Coronary artery (tissue), 2 donors: ENCODE measurements around the gene DNAAF5.

Experiments used
- DNase-seq: peaks from one replicate; pipeline ENCODE4 v3.0.0-alpha.2; 2017; ENCODE audit warnings: low spot score
- H3K27ac ChIP-seq, 2 donors: fragments of 200-600 bp; sonication (generic); one replicate each; pipeline ENCODE4 v1.5.1; 2016 to 2019
- H3K4me3 ChIP-seq: fragments of 200-600 bp; sonication (generic); 2 replicates; pipeline ENCODE4 v1.5.1; 2016; ENCODE audit warnings: mild to moderate bottlenecking, moderate library complexity
- TF ChIP-seq, protein P1 (sequence below): fragments of 200-600 bp; sonication (generic); IDR thresholded peaks from one replicate; pipeline ENCODE4 v1.5.1; 2019; ENCODE audit warnings: antibody characterized with exemption

Gene DNAAF5

GRCh38 chr7:729140-730000 is 2.9 kb downstream of the DNAAF5 start:
- H3K4me3 ChIP-seq, result no peak overlapping the region
- DNase-seq, result no peak
- TF ChIP-seq, protein P1, sequence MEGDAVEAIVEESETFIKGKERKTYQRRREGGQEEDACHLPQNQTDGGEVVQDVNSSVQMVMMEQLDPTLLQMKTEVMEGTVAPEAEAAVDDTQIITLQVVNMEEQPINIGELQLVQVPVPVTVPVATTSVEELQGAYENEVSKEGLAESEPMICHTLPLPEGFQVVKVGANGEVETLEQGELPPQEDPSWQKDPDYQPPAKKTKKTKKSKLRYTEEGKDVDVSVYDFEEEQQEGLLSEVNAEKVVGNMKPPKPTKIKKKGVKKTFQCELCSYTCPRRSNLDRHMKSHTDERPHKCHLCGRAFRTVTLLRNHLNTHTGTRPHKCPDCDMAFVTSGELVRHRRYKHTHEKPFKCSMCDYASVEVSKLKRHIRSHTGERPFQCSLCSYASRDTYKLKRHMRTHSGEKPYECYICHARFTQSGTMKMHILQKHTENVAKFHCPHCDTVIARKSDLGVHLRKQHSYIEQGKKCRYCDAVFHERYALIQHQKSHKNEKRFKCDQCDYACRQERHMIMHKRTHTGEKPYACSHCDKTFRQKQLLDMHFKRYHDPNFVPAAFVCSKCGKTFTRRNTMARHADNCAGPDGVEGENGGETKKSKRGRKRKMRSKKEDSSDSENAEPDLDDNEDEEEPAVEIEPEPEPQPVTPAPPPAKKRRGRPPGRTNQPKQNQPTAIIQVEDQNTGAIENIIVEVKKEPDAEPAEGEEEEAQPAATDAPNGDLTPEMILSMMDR, result no peak
- H3K27ac ChIP-seq, result no peak overlapping the region

DNA sequence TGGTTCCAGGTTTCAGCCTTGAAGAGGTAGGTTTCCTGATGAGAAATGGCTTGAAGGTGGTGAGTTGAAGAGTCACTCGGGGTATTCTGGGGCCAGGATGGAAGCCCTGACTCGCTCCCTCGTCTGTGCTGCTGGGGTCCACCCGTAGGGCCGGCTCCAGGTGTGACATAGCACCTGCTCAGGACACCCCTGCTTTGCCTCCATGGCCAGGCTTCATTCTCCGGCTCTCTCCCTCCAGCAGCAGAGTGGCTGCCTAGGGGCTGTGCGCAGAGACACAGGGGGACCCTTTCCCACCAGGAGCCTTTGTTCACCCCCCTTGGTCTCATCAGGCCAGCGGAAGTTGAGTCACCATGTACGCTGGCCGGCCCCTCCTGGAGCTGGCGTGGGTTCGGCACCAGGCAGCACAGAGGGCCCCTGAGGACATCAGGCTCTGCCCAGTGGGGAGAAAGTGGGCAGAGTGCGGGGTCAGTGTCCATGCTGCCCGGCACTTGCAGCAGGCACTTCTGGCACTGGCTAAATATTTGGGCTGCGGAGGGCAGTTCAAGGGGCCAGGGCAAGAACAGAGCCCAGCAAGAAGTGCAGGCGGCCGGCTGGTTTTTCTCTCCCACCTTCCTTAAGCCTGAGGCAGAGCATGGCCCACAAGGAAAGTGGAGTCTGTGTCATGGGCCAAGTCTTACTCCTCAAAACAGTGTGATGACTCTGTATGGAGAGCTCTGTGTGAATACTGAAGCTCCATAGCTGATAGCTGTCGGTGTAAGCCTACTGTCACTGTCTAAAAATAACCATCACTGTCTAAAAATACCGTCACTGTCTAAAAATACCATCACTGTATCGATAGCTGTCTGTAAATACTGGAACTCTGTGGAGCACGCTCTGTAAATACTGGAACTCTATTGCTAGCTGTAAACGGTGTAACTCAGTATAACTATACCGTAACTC is 4.3 kb downstream of the DNAAF5 start:
- no peak for DNase-seq
- TF ChIP-seq, protein P1, result no peak
- Histone ChIP-seq H3K4me3 (no peak overlapping the region), H3K27ac (peak overlapping the region in 1 of 2 donors; percentile 25)

DNA sequence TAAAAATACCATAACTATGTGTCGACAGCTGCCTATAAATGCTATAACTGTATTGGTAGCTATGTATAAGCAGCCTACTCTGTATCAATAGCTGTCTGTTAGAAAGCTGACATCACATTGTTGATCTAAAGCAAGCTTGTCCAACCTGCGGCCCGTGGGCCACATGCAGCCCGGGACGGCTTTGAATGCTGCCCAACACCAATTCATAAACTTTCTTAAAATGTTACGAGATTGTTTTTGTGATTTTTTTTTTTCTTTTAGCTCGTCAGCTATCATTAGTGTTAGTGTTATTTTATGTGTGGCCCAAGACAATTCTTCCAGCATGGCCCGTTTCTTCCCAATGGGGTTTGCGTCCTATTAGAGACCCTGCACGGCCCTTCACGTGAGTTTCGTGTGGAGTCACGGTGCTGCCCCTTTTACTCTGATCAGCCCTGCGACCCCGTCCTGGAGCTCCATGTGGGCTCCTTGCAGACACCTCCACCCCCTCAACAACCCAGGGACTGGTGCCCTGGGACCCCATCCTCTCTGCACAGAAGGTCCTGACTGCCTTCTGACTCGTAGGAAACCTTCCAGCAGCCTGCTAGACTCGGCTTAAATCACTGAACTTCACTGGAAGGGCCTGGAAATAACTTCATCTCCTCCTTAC is 5.1 kb downstream of the DNAAF5 start:
- no peak overlapping the region for H3K4me3 ChIP-seq
- H3K27ac ChIP-seq, result peak overlapping the region in 1 of 2 donors; percentile 25
- TF ChIP-seq, protein P1, result no peak
- no peak for DNase-seq

- Histone ChIP-seq H3K4me3 (no peak overlapping the region), H3K27ac (peak overlapping the region in 1 of 2 donors; percentile 0)
- no peak for DNase-seq
- TF ChIP-seq, protein P1, result no peak
Measured at GRCh38 chr7:732094-732541, 5.6 kb downstream of the DNAAF5 start.

DNA sequence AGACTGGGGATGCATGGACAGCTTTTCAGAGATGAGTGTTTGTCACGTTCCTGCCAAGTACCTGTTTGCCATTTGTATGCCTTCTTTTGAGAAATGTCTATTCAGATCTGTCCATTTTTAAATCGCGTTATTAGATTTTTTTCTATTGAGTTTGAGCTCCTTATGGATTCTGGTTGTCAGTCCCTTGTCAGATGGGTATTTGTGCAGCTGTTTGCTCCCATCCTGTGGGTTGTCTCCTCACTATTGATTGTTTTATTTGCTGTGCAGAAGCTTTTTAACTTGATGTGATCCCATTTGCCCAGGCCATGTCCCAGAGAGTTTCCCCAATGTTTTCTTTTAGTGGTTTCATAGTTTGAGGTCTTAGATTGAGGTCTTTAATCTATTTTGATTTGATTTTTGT is 6.1 kb downstream of the DNAAF5 start:
- TF ChIP-seq, protein P1, result no peak
- DNase-seq, result no peak
- no peak overlapping the region for H3K27ac ChIP-seq

DNA sequence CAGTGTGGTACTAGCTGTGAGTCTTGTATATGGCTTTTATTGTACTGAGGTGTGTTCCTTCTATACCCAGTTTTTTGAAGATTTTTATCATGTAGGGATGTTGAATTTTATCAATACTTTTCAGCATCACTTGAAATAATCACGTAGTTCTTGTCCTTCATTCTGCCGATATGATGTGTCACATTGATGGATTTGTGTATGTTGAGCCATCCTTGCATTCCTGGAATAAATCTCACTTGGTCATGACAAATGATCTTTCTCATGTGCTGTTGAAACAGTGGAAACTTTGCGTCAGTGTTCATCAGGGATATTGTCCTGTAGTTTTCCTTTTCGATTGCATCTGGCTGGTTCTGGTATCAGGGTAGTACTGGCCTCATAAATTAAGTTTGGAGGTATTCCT is 7.7 kb downstream of the DNAAF5 start:
- Histone ChIP-seq H3K4me3 (no peak overlapping the region), H3K27ac (no peak overlapping the region)
- TF ChIP-seq, protein P1, result no peak
- no peak for DNase-seq

More for the DNA sequence above, 6.1 kb downstream of the DNAAF5 start:
- H3K4me3 ChIP-seq, result no peak overlapping the region
